ENCODE results near the gene VCP. TPM values are rescaled to one million over a fixed set of nuclear protein-coding genes. Genes with fewer than 3 reads are reported as not detected.

Gene VCP
- total and polyA plus RNA-seq, 9 of the 15 experiments (the other 6 are each of a cell fraction or from before 2014, with no cell fraction given): 7.1 to 257 (median 199) TPM

GRCh38 chr9:35111001-35111933, 38.8 kb upstream of the VCP start:
- peak overlapping the region; percentile 82 for H3K27ac ChIP-seq (ENCODE audit: extremely low read depth, low read depth, low read length)
- DNase-seq (ENCODE audit: extremely low read depth in 1 of 4, low spot score in 3 of 4) (peak; percentile 84 to 97 (median 93)), FAIRE-seq (peak; percentile 99), ATAC-seq (peak; percentile 83)
- H3K9ac ChIP-seq (ENCODE audit: insufficient read depth in 1 of 2, low read depth in 2 of 2, low read length in 2 of 2): peak overlapping the region; percentile 66 to 90
- no peaks in the 10 kb centered on the region for H3K27me3 ChIP-seq (ENCODE audit: control insufficient read depth in 2 of 2, insufficient read depth in 2 of 2, low read length in 2 of 2)
- no TSS peak for BruUV-seq (replicated peaks)
- H4K20me1 ChIP-seq (replicated peaks; ENCODE audit: control insufficient read depth, insufficient read depth, low read length): no peaks in the 10 kb centered on the region; the same call in 1 of the 2 replicates
- H3K4me3 ChIP-seq: peak overlapping the region; percentile 65
- in situ Hi-C loops (cut with MboI) (no loop called here), intact Hi-C loops (cut with micrococcal nuclease) (no loop called here)
- peak overlapping the region; percentile 82 for H3K4me2 ChIP-seq (ENCODE audit: insufficient read depth, low read length)
- no peaks in the 10 kb centered on the region for H3K9me3 ChIP-seq (replicated peaks; ENCODE audit: control insufficient read depth, insufficient read depth, low read depth, low read length)
- peak overlapping the region; percentile 66 for H2AFZ ChIP-seq (ENCODE audit: low read depth, low read length)
- POLR2A ChIA-PET: interaction anchor here (0.6 to 1.2 kb wide), 3 partner anchors 12 to 682 kb away, joined by 3 read pairs; partner anchors contain the start of gene VCP
- no peaks in the 10 kb centered on the region for H3K9me1 ChIP-seq (ENCODE audit: control insufficient read depth, insufficient read depth, low read length)
- peaks cover 17% of the 10 kb centered on the region; the same call in 2 of the 3 replicates for H3K36me3 ChIP-seq (ENCODE audit: control insufficient read depth, insufficient read depth, low read length)
- H3K79me2 ChIP-seq (ENCODE audit: control insufficient read depth, insufficient read depth, low read length): peaks cover 47% of the 10 kb centered on the region
- under 1% methylated on average over 28 of the region's 57 CpGs for WGBS (ENCODE audit: insufficient coverage, low coverage, missing lambda C conversion rate)
- CTCF ChIA-PET (ENCODE audit: low intra/inter-chr PET ratio): no interaction called here
- H3K4me1 ChIP-seq (replicated peaks in 1 of 2; ENCODE audit: control insufficient read depth in 2 of 2, insufficient read depth in 2 of 2, low read length in 2 of 2): peaks cover 47 to 56% of the 10 kb centered on the region in 2 experiments
- TF ChIP-seq ZNF354B (CRISPR knock-in tag; IDR thresholded peaks at IDR 0.05): no peak
- TF ChIP-seq JUNB (CRISPR knock-in tag; conservative IDR thresholded peaks at IDR 0.05): no peak
- TF ChIP-seq HMGN3 (IDR thresholded peaks at IDR 0.05; ENCODE audit: borderline replicate concordance, extremely low read depth, insufficient read length, low read depth, low read length): peak; percentile 64
- no peak for TF ChIP-seq ATF1 (CRISPR knock-in tag; IDR thresholded peaks at IDR 0.05)
- TF ChIP-seq ATF1 (tag; IDR thresholded peaks at IDR 0.05): 0 out of 2 replicates have a peak, but pooled peaks have one; percentile 12
- TF ChIP-seq ETV5 (CRISPR knock-in tag; IDR thresholded peaks at IDR 0.05; ENCODE audit: low read depth): no peak
- TF ChIP-seq SRF (CRISPR knock-in tag; IDR thresholded peaks at IDR 0.05): 0 out of 4 replicates have a peak, but pooled peaks of 1 of the 2 experiments have one; percentile 28
- TF ChIP-seq HDAC1 (IDR thresholded peaks at IDR 0.05): peak in 1 of 2 experiments; percentile 24; a peak in 1 of 4 replicates
- TF ChIP-seq MNT (conservative IDR thresholded peaks at IDR 0.05): peak in 1 of 2 experiments; percentile 68; a peak in 2 of 4 replicates
- TF ChIP-seq ARID3B (CRISPR knock-in tag; IDR thresholded peaks at IDR 0.05; ENCODE audit: borderline replicate concordance): no peak
- no peak for TF ChIP-seq CTBP1 (IDR thresholded peaks at IDR 0.05; ENCODE audit: borderline replicate concordance)
- no peak for TF ChIP-seq STAT6 (CRISPR knock-in tag; IDR thresholded peaks at IDR 0.05)
- peak; percentile 25; the same call in 1 of the 2 replicates for TF ChIP-seq SUPT5H (IDR thresholded peaks at IDR 0.05)
- no peak for TF ChIP-seq ZNF274 (IDR thresholded peaks at IDR 0.05; ENCODE audit: borderline replicate concordance, low read depth, low read length)

Data from K562 (cell line).